Vagina (tissue), 2 donors: ENCODE measurements around the gene PIKFYVE.

Experiments used
- POLR2A ChIP-seq, 2 donors: fragments of 450-650 bp; IDR thresholded peaks; one replicate each; pipeline ENCODE4 v1.6.1; 2017; ENCODE audit warnings: antibody characterized with exemption in 2 of 2, mild to moderate bottlenecking in 2 of 2, moderate library complexity in 2 of 2
- POLR2AphosphoS5 ChIP-seq, 2 donors: sonication (generic); formaldehyde crosslinking; IDR thresholded peaks; one replicate each; pipeline ENCODE4 v1.9.0; 2017; ENCODE audit warnings: antibody characterized with exemption in 2 of 2, mild to moderate bottlenecking in 2 of 2, low read depth in 1 of 2; ENCODE audit not compliant: insufficient read depth in 1 of 2
- TF ChIP-seq, protein P1 (sequence below), 3 experiments: fragments of 450-650 bp in 2 of 3; fragments of 200-600 bp in 1 of 3; sonication (generic) in 1 of 3; IDR thresholded peaks; one replicate each; pipeline ENCODE4 v1.5.1; 2017 to 2019; ENCODE audit warnings: antibody characterized with exemption in 3 of 3, mild to moderate bottlenecking in 2 of 3, moderate library complexity in 2 of 3

DNA sequence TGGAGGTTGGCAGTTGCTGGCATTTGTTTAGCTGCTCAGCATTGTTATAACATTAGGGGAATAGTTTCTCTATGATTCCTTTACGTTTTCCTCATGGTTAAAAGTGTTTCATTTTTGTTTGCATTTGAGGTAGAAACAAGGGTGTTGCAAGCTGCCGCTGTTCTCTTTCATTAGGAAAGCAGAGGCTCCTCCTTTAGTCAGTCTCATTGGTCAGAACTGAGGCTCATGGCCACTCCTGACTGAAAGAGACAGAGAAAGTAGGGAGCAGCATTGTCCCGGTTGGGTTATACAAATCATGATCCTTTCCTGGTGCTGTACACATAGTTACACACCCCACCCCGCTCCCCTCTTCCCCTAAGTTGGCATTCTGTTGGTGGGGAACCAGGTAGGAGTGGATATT, 80.7 kb downstream of the PIKFYVE start:
- TF ChIP-seq POLR2A (IDR thresholded peaks at IDR 0.05) (no peak), POLR2AphosphoS5 (IDR thresholded peaks at IDR 0.05; ENCODE audit: insufficient read depth in 1 of 2, low read depth in 1 of 2) (no peak)
- TF ChIP-seq, protein P1, sequence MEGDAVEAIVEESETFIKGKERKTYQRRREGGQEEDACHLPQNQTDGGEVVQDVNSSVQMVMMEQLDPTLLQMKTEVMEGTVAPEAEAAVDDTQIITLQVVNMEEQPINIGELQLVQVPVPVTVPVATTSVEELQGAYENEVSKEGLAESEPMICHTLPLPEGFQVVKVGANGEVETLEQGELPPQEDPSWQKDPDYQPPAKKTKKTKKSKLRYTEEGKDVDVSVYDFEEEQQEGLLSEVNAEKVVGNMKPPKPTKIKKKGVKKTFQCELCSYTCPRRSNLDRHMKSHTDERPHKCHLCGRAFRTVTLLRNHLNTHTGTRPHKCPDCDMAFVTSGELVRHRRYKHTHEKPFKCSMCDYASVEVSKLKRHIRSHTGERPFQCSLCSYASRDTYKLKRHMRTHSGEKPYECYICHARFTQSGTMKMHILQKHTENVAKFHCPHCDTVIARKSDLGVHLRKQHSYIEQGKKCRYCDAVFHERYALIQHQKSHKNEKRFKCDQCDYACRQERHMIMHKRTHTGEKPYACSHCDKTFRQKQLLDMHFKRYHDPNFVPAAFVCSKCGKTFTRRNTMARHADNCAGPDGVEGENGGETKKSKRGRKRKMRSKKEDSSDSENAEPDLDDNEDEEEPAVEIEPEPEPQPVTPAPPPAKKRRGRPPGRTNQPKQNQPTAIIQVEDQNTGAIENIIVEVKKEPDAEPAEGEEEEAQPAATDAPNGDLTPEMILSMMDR (IDR thresholded peaks at IDR 0.05) = no peak
